OCI-LY1 (cell line): Measurements from ENCODE around the gene EFNA3.

Experiments used
- CTCF ChIP-seq: fragments of 200-600 bp; sonication (generic), shearing (Covaris generic); IDR thresholded peaks from 2 replicates; pipeline ENCODE4 v1.5.1; 2017; ENCODE audit warnings: mild to moderate bottlenecking, antibody characterized with exemption, low read length, moderate library complexity, mixed read lengths
- EZH2 ChIP-seq: fragments of 200-600 bp; sonication (generic), shearing (Covaris generic); IDR thresholded peaks from 2 replicates; pipeline ENCODE4 v1.8.0; 2017; ENCODE audit warnings: borderline replicate concordance, mixed run types, mild to moderate bottlenecking, antibody characterized with exemption, low read length, moderate library complexity, mixed read lengths

- TF ChIP-seq EZH2 (no peak), CTCF (no peak)
Observed at GRCh38 chr1:155113450-155113980, 34.9 kb downstream of the EFNA3 start.
